GM19025 (cell line): ENCODE data around the gene UBE2L6.

ENCODE experiments used
- ATAC-seq: cut with Tn5 transposase; IDR thresholded peaks from one replicate; pipeline ENCODE4 v1.9.1; 2021; ENCODE audit warnings: mild to moderate bottlenecking, low read depth, moderate library complexity; ENCODE audit not compliant: unreplicated experiment

UBE2L6 gene

GRCh38 chr11:57567515-57568329 is at the start of gene UBE2L6:
TSS of gene UBE2L6 (minus strand) at chr11:57567672. CDS start at chr11:57567611, 61 bp downstream.
- peak; percentile 45 for ATAC-seq

DNA sequence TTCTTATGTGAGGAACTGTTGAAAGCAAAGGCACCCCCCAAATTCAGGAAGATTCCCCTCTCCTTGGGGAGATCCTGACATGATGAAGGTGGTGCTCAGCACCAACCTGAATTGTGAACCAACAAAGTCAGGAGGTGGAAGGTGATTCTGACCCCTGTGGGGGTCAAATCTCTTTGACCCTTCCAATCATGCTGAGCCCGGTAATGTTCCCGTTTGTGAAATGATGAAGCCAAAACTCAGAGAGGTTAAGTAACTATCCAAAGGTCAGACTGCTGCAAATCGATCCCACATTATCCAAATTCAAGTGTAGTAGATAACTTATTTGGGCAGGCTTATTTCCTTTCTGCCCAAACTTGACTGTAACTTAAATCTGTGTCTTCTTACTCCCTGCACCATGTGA is 49.1 kb upstream of the UBE2L6 start:
- ATAC-seq: no peak

- no peak for ATAC-seq
Measured at GRCh38 chr11:57615308-57615707, 47.8 kb upstream of the UBE2L6 start.

- no peak for ATAC-seq
Measured at GRCh38 chr11:57614234-57614772, 46.8 kb upstream of the UBE2L6 start.

DNA sequence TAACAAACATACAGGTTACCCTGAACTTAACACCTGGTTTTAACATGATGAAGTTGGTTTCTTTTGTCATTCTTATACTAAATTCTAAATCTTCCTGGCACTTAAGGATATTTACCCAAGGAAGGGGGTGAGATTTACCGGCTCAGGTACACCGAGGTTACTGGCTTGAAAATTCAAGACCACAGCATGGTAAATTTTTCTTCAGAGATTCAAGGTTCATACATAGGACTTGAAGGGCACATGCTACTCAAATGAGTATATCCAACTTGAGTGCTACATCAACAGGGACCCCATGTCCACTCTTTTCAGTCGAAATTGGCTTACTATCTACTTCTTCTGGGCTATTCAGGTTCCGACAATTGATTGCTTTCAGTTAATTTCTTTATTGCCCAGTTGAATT is 42.7 kb upstream of the UBE2L6 start:
- ATAC-seq: no peak

DNA sequence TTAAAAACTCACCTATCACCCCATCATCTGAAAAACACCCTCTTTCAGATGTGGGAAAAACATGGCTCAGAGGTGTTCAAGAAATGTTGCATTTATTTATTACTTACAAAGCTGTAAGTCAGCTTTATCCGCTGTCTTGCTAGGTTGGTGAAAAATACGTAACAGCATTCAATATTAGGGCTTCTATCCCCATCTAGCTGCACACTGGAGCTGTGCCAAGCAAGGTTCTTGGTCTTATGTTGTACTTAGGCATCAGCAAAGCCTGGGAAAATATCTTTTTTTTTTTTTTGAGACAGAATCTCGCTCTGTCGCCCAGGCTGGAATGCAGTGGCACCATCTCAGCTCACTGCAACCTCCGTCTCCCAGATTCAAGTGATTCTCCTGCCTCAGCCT is 37.6 kb upstream of the UBE2L6 start:
- no peak for ATAC-seq

GRCh38 chr11:57604296-57605027 is 37.0 kb upstream of the UBE2L6 start:
- ATAC-seq: no peak

- no peak for ATAC-seq
Measured at GRCh38 chr11:57601297-57601696, 33.8 kb upstream of the UBE2L6 start.

DNA sequence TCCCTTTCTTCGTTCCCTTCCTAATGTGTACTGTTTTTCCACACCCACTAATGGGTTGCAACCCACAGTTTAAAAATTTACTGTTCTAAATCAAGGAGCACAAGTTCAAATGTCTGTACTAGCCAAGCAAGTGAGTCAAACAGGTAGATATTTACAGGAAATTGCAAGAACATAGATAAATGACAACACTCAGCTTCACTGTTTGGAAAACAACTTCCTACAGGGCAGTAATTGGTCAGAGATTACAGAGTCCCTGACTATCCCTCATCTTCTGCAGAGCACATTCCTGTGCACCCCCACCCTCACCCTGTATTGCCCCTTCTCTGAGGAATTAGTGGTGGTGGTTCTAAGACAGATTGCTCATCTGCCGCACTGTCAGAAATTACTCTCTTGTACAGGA is 31.9 kb upstream of the UBE2L6 start:
- no peak for ATAC-seq

GRCh38 chr11:57598831-57599155 is 31.3 kb upstream of the UBE2L6 start:
- no peak for ATAC-seq

DNA sequence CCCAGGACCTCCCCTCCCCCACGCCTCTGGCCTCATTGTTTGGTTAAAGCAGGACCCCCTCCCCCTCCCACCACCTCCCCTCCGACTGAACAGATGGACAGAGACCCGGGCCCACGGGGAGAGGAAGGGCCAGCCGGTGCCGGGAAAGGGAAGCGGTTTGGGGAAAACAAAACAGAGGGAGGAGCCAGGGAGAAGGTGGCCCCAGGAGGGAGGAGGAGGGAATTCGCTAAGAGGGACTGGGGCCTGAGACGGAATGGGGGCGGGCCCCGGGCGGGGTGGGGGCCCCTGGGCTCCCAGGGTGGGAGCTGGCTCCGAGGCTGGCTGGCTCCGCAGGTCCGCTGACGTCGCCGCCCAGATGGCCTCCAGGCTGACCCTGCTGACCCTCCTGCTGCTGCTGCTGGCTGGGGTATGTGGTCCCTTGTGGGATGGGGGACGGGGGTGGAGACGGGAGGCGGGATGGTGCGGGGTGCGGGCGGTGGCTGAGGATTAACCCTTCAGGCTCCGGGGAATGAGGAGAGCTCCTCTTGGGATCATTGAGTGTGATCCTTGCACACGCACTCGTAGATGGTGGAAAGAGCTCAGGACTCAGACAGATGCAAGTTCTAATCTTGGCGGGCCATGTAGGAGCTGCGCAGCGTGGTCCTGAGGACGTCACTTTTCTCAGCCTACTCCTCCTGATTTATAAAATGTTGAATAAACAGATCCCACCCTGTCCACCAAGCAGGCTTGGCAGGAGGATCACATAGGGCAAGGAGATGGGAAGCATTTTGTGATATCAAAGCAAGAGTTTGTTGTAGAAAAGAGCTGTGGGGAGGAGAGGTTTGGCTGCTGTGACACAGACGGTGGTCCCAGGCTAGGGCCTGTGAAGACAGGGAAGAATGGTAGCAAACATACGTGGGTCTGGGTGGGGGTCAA is 30.7 kb upstream of the UBE2L6 start:
- no peak for ATAC-seq

GRCh38 chr11:57597461-57597915 is 30.0 kb upstream of the UBE2L6 start, which contains the start of gene SERPING1:
TSS of gene SERPING1 (plus strand) at chr11:57597685. CDS start at chr11:57598271, 586 bp downstream.
- no peak for ATAC-seq

- ATAC-seq: no peak
Measured at GRCh38 chr11:57596266-57596885, 28.9 kb upstream of the UBE2L6 start.

- ATAC-seq: no peak
Measured at GRCh38 chr11:57588046-57588710, 20.7 kb upstream of the UBE2L6 start.

DNA sequence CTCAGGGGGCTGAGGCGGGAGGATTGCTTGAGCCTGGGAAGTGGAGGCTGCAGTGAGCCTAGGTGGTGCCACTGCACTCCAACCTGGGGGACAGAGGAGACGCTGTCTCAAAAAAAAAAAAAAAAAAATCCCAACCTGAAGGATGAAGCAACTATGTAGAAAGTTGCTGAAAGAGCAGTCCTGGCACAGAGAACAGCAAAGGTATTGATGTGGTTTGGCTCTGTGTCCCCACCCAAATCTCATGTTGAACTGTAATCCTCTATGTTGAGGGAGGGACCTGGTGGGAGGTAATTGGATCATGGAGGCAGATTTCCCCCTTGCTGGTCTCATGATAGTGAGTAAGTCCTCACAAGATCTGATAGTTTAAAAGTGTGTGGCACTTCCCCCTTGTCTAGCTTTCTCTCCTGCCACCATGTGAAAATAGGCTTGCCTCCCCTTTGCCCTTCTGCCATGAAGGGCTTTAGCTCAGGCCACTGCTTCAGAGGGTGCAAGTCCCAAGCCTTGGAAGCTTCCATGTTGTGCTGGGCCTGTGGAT is 19.3 kb upstream of the UBE2L6 start:
- no peak for ATAC-seq

GRCh38 chr11:57585301-57585700 is 17.8 kb upstream of the UBE2L6 start:
- ATAC-seq: no peak

GRCh38 chr11:57584341-57584740 is 16.9 kb upstream of the UBE2L6 start:
- no peak for ATAC-seq

DNA sequence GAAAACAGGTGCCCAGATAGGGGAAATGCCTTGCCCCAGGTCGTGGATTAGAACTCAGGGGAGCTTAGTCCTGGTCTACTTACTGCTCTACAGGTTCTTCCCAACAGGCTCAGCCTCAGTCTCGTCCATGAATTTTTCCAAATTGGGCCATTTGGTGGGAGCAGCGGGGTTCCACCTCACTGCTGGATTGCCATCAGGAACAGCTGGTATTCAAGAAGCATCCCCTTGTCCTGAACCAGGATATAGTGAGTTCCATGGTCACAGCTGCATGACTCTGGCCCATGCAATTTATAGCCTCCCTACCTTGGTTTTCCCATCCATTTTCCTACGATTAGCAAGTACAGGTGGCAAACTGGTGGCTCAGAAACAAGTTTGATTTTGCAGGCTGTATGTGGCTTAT is 6.6 kb upstream of the UBE2L6 start:
- ATAC-seq: no peak

DNA sequence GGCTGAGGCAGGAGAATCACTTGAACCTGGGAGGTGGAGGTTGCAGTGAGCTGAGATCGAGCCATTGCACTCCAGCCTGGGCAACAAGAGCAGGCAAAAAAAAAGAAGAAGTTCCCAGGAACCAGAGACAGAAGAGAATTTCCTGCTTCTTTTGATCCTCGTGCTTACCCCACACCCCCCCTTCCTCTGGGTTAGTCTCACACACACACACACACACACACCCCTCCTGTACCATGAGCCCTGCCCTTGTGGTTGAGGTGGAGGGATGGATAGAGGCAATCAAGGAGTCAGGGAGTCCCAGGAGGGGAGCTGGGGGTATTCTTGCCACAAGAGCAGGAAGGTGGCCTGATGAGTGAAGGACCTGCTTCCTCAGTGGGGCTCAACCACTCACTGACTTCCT is 4.1 kb upstream of the UBE2L6 start:
- ATAC-seq: no peak
